AG09309 (cell line): ENCODE data around the gene SCN5A.

ENCODE experiments used
- DNase-seq: peaks from one replicate; pipeline ENCODE4 v3.0.0-alpha.2; 2010; ENCODE audit warnings: low read depth
- H3K4me3 ChIP-seq: 2 replicates; pipeline ENCODE4 v1.5.1; 2011; ENCODE audit warnings: mild to moderate bottlenecking, low read depth, low read length, moderate library complexity; ENCODE audit not compliant: control insufficient read depth
- CTCF ChIP-seq: IDR thresholded peaks from 2 replicates; pipeline ENCODE4 v1.5.1; 2011; ENCODE audit warnings: mild to moderate bottlenecking, low read depth, low read length, inconsistent platforms; ENCODE audit not compliant: insufficient read depth, control insufficient read depth; ENCODE audit errors: missing control alignments

SCN5A gene

GRCh38 chr3:38655708-38656300 lies 6.3 kb upstream of the SCN5A start:
- TF ChIP-seq CTCF: peak; percentile 51
- no peak for DNase-seq
- H3K4me3 ChIP-seq: no peak overlapping the region

GRCh38 chr3:38653685-38654537 lies 4.4 kb upstream of the SCN5A start:
- H3K4me3 ChIP-seq: no peak overlapping the region
- TF ChIP-seq CTCF: no peak
- DNase-seq: no peak

GRCh38 chr3:38652934-38653333 lies 3.4 kb upstream of the SCN5A start:
- DNase-seq: no peak
- no peak overlapping the region for H3K4me3 ChIP-seq
- no peak for TF ChIP-seq CTCF

GRCh38 chr3:38651153-38651789 lies 1.8 kb upstream of the SCN5A start:
- TF ChIP-seq CTCF: peak; percentile 98
- no peak for DNase-seq
- no peak overlapping the region for H3K4me3 ChIP-seq

- H3K4me3 ChIP-seq: no peak overlapping the region
- DNase-seq: no peak
- no peak for TF ChIP-seq CTCF
Observed at GRCh38 chr3:38650248-38650951, 913 bp upstream of the SCN5A start.
